ENCODE results near the gene DNASE1L3.
A peak's percentile ranks its signal among the peaks of the same experiment; 100 is the strongest.

DNASE1L3 gene

DNA sequence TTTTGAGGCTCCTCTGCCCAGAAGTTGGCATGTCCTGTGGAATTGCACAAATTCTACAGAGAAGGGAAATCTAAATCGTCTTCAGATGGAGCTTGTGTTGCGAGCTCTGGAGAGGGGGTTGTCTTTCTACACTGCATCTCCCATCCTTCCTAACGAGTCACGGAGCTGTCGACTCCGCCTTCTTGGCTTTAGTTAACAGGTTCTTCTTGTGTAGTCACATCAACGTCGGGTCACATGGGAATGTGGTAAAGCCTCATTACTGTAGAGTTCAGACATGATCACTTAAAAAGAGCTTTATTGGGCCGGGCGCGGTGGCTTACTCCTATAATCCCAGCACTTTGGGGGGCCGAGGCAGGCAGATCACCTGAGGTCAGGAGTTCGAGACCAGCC is 60.0 kb downstream of the DNASE1L3 start:
- TF ChIP-seq, protein P1, sequence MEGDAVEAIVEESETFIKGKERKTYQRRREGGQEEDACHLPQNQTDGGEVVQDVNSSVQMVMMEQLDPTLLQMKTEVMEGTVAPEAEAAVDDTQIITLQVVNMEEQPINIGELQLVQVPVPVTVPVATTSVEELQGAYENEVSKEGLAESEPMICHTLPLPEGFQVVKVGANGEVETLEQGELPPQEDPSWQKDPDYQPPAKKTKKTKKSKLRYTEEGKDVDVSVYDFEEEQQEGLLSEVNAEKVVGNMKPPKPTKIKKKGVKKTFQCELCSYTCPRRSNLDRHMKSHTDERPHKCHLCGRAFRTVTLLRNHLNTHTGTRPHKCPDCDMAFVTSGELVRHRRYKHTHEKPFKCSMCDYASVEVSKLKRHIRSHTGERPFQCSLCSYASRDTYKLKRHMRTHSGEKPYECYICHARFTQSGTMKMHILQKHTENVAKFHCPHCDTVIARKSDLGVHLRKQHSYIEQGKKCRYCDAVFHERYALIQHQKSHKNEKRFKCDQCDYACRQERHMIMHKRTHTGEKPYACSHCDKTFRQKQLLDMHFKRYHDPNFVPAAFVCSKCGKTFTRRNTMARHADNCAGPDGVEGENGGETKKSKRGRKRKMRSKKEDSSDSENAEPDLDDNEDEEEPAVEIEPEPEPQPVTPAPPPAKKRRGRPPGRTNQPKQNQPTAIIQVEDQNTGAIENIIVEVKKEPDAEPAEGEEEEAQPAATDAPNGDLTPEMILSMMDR (conservative IDR thresholded peaks at IDR 0.05; ENCODE audit: low read length) = no peak
- no peak overlapping the region for H3K4me3 ChIP-seq (ENCODE audit: low read length)
- DNase-seq (ENCODE audit: low read depth) = peak; percentile 86

DNA sequence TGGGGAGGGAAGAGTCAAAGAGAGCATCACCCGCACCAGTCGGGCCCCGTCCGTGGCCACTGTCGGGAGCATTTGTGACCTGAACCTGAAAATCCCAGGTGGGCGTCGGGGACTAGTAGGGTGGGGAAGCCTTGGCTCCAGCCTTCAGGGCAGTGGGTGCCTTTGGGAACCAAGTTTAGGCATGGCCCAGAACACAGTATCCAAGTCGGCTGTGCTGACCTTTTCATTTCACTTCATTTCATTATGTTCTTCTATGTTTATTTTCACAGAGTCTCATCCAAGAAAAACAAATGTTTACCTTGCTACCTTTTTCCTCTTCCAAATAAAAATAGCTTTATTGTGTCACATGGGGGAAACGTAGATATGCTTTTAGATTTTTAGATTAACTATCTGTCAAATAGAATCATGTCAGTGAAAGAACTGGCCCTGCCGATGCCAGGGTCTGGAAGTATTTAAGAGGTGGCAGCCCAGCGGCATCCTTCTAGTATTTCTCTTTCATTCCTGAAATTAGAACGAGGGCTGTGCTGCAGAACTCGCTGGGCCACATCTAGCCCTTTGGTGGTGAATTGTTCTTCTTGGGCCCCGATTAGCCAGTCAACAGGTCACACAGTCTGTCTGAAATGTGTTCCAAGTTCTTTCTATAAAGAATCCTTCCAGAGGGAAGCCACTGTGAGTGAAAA is 60.5 kb downstream of the DNASE1L3 start:
- TF ChIP-seq, protein P1 (conservative IDR thresholded peaks at IDR 0.05; ENCODE audit: low read length) = no peak
- DNase-seq (ENCODE audit: low read depth) = no peak
- no peak overlapping the region for H3K4me3 ChIP-seq (ENCODE audit: low read length)

DNA sequence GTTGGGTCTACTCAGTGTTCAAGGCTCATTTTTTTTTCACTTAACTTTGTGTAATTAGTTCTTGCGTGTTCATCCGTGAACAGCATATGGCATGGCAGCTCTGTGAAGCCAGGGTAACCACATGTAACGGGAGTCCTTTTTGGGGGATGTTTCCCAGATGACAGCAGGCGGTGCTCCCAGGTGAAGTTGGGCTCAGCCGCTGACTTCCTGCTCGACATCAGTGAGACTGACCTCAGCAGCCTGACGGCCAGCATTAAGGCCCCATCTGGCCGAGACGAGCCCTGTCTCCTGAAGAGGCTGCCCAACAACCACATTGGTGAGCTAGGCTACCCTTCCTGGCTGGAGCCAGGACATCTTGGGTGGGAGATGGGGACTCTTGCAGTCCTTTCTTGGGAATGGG is 62.7 kb downstream of the DNASE1L3 start:
- TF ChIP-seq, protein P1 (conservative IDR thresholded peaks at IDR 0.05; ENCODE audit: low read length) = no peak
- no peak for DNase-seq (ENCODE audit: low read depth)
- H3K4me3 ChIP-seq (ENCODE audit: low read length) = no peak overlapping the region

DNA sequence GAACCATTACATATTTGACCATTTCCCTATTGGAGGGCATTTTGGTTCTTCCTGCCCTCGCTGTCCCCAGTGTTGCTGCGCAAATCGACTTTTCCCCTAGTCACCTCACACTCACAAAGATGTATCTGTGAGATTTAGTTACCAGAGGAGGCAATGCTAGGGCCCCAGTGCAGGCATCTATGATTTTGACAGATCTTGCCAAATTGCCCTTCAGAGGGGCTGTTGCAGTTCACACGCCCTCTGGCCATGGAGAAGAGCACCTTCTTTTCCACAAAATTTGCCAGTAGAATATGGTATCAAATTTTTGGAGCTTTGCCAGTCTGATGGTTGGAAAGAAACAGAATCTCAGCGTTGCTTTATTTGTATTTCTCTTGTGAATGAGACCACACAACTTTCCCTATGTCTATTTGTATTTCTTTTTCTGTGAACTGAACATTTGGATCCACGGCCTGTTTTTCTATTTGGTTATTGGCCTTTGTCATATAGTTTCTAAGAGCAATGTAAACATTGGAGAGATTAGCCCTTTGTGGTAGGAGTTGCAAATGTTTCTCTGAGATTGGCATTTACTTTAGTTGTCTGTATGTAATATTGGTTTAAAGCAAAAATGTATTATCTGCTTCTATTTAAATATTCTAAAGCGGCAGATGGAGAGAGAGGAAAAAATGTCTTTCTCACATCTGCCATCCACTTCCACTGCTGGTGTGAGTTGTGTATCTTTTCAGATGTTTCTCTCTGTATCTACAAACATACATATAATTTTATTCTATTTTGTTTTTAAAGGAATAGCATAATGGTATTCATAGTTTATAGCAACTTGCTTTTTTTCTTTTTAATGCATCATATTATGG is 66.1 kb downstream of the DNASE1L3 start:
- H3K4me3 ChIP-seq (ENCODE audit: low read length) = no peak overlapping the region
- TF ChIP-seq, protein P1 (conservative IDR thresholded peaks at IDR 0.05; ENCODE audit: low read length) = no peak
- no peak for DNase-seq (ENCODE audit: low read depth)

DNA sequence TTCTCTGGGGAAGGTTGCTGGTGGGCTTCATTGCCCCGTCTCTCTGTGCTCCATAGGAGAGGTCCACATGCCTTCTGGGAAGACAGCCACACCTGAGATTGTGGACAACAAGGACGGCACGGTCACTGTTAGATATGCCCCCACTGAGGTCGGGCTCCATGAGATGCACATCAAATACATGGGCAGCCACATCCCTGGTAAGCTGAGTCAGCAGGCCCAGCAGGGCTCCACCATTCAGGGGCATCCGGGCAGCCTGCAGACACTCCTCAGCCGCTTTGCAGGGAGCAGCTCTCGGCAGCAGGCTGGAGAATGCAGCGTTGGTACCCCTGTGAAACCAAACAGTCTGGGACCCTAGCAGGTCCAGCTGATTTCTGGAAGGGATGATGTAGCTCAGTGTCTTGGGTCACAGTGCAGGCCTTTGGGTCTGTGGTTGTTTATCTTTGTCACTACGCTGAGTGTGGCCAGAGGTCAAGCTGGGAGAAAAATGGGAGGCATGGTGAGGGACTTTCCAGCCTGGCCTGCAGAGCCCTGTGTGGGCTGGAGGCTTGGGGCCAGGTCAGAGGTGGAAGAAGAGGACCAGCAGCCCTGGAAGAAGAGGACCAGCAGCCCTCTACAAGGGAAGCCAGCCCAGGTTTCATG is 67.2 kb downstream of the DNASE1L3 start:
- H3K4me3 ChIP-seq (ENCODE audit: low read length) = no peak overlapping the region
- DNase-seq (ENCODE audit: low read depth) = no peak
- TF ChIP-seq, protein P1 (conservative IDR thresholded peaks at IDR 0.05; ENCODE audit: low read length) = no peak
